NCI-H1105 (cell line): ENCODE results near the gene CDC6.
A peak's percentile ranks its signal among the peaks of the same experiment; 100 is the strongest.

Source experiments
- DNase-seq: peaks from one replicate; lab custom pipeline; 2025; lab: John Stamatoyannopoulos, UW

CDC6 gene

GRCh38 chr17:40287494-40288369 lies at the start of gene CDC6:
Gene CDC6, plus strand, starts transcription at chr17:40287879. Its CDS starts 1,542 bp downstream, at chr17:40289421.
- peak; percentile 97 for DNase-seq

DNA sequence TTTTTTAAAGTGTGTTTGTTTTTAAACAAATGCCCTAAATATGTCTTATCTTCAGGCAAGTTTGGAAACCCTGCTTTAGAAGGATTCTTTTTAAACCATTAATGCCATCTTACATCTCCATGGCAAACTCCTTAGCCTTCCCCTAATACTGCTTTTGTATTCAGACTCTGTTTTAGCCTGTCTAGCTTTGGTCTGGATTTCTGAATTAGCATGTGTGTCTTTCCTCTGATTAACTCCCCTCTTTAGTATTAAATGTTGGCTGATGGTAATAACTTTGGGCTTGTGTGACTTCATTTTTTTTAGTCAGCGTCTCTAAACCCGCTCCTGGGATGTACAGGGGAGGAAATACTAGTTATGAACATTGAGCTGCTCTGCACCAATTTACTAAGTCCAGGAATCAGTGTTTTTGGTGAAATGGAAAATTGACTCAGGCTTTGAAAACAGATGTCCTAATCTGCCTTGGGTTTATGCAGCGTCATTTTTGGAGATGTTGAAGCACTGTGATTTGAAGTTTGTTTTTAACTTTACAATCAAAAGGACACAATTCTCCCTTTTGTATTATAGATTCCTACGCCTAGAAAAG lies 46.3 kb upstream of the CDC6 start:
- DNase-seq, result no peak

GRCh38 chr17:40242774-40243173 lies 44.9 kb upstream of the CDC6 start:
- no peak for DNase-seq

GRCh38 chr17:40243761-40244160 lies 43.9 kb upstream of the CDC6 start:
- no peak for DNase-seq

DNA sequence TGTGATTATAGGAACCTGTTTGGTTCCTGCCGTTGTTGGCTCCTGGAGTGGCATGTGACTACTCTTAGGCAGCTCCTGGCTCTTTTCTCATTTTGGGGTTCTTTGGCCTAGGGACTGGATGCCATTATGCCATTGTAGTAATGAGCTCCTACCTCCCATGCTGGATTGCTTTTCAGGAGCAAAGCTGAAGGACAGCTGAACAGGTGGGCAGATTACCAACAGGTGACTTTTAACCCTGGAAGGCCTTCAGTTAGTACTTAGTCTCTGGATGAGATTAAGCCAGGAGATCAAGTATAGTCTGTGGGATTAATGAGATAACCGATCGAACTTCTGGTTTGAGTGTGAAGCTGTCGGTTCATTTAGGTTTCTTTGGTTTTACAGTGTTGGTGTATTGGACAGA lies 43.4 kb upstream of the CDC6 start:
- no peak for DNase-seq

DNA sequence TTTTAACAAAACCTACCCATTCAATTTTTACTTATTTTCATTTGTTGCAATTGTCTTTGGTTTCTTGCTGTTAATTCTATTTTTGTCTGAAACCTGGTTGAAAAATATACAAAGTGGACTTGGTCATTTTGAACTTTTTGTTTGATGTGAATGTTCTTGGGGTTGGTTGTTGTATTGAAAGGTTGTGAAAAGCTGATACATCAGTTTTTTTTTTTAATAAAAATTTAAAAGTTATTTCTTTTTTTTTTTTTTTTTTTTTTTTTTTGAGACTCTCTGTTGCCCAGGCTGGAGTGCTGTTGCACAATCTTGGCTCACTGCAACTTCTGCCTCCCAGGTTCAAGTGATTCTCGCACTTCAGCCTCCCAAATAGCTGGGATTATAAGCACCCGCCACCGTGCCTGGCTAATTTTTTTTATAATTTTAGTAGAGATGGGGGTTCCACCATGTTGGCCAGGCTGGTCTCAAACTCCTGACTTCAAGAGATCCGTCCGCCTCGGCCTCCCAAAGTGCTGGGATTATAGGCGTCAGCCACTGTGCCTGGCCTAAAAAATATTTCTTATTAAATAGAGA lies 39.7 kb upstream of the CDC6 start:
- DNase-seq, result no peak

- DNase-seq, result no peak
Measured at GRCh38 chr17:40248507-40248906, 39.2 kb upstream of the CDC6 start.

- no peak for DNase-seq
Measured at GRCh38 chr17:40251576-40251975, 36.1 kb upstream of the CDC6 start.

- no peak for DNase-seq
Measured at GRCh38 chr17:40253565-40253964, 34.1 kb upstream of the CDC6 start.

DNA sequence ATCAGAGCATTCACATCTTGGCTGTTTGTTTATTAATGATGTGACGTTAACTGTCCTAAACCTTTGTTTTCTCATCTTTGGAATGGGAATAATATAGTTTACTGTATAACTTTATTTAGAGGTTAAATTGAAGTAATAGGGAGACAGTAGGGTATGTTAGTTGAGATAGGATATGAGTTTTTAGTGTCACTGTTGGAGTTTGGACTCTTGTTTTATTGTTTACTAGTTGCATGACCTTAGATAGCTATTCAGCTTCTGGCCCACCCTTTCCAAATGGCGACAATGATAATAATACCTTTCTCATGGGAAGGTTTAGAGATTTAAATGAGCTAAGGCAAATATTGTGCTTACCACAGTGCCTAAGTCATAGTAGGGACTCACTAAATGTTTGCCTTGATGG lies 28.2 kb upstream of the CDC6 start:
- DNase-seq, result no peak

- no peak for DNase-seq
Measured at GRCh38 chr17:40260528-40260927, 27.2 kb upstream of the CDC6 start.

DNA sequence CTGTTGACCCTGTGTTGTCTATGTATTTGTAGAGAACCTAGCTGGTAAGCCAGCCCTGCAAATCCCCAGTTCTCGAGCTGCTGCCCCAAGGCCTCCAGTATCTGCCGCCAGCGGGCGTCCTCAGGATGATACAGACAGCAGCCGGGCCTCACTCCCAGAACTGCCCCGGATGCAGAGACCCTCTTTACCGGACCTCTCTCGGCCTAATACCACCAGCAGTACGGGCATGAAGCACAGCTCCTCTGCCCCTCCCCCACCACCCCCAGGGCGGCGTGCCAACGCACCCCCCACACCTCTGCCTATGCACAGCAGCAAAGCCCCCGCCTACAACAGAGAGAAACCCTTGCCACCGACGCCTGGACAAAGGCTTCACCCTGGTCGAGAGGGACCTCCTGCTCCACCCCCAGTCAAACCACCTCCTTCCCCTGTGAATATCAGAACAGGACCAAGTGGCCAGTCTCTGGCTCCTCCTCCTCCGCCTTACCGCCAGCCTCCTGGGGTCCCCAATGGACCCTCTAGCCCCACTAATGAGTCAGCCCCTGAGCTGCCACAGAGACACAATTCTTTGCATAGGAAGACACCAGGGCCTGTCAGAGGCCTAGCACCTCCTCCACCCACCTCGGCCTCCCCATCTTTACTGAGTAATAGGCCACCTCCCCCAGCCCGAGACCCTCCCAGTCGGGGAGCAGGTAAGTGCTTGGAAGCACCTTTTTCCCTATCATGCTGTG lies 23.1 kb upstream of the CDC6 start:
- DNase-seq, result no peak

DNA sequence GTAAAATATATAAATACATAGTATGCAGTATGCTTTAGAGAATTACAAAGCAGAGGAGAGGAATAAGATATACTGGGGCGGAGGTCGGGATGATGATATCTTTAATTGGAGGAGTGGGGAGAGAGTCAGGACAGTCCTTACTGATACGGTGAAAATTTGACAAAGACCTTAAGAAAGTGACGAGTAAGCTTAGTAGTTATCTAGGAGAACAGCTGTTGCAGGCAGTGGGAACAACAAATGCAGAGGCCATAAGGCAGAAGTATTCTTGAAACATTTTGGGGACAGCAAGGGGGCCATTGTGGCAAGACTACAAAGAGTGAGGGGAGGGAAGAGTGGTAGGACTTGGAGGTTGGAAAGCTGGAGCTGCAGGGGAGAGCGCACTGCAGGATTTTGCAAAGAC lies 22.3 kb upstream of the CDC6 start:
- DNase-seq, result no peak

GRCh38 chr17:40266882-40267281 lies 20.8 kb upstream of the CDC6 start:
- no peak for DNase-seq

DNA sequence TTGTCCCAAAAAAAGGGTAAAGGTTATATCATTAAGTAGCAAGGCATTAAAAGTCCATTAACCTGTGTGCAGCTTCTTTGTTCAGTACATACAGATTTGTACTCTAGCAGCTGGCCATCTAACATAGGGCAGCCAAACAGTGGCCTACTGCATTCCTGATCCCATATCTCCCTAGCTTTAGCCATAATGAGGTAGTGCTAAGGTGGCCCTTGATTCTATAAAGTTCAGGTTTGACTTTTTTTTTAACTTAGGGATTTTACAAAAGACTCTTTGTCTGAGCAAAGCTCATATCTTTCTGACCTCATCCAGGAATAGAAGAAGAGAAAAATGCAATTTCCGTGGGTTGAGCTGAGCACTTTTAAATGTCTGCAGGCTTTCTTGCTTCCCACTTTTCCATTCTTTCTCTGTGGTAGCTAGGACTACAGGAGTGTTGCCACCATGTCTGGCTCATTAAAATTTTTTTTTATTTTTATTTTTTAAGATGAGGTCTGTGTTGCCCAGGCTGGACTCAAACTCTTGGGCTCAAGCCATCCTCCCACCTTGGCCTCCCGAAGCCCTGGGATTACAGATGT lies 19.5 kb upstream of the CDC6 start:
- DNase-seq, result no peak

DNA sequence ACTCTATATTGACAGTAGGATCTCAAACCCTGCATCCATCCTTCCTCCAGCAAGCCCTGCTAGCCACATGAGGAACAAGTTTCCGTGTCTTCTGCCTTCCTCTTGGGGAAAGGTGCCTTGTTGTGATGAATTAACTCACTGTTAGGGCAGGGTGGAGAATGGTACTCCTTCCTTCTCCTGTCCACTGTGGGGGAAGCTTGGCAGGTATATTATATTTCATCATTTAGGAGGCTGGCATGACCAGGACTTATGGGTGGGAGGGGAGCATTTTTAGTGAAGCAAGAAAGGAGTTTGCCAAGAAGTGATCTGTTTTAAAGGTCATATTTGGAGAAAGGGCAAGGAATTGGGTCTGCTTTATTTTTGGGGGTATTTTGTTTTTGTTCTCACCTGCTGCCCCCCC lies 9.3 kb upstream of the CDC6 start:
- DNase-seq, result no peak

GRCh38 chr17:40279402-40279801 lies 8.3 kb upstream of the CDC6 start:
- no peak for DNase-seq

GRCh38 chr17:40281663-40282062 lies 6.0 kb upstream of the CDC6 start:
- no peak for DNase-seq

DNA sequence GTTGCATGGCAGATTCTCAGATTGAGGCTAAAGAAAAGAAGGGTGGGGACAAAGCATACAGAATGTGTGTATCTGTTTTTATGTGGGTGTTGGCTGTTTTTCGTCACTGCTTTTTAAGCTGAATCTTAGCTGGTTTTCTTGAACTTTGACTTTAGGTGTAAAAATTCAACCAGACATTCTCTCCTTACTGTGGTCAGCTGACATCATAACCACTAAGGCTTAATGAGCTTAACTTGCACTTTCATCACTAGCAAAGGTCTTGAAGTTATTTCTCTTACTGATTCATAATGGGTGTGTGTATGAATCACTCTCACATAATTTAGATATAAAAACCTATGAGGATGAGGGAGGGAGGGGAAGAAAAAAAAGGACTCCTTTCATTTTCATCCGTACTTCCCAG lies 4.0 kb upstream of the CDC6 start:
- no peak for DNase-seq

GRCh38 chr17:40284085-40284713 lies 3.5 kb upstream of the CDC6 start:
- no peak for DNase-seq

GRCh38 chr17:40286473-40286872 lies 1.2 kb upstream of the CDC6 start:
- no peak for DNase-seq

DNA sequence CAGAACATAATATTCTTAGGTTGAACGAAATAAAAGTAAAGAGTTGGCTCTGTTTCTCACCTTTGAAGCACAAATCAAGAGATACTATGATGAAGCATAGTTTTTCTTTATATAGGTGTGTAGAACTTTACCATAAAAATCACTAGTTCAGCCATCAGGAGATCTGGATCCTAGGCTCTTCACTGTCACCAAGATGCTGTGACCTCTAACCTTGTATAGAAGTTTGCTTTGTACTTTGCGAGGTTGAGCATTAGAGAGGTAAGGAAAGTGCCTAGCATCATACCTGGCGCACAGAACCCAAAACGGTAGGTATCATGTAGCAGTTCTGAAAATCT lies 553 bp upstream of the CDC6 start:
- DNase-seq, result no peak
